ENCODE measurements around the gene ADARB2.

- TF ChIP-seq EP300 (IDR thresholded peaks at IDR 0.05) (no peak), POLR2A (IDR thresholded peaks at IDR 0.05; ENCODE audit: low read depth) (no peak)
Measured at GRCh38 chr10:1667392-1667791, 69.9 kb downstream of the ADARB2 start.

Data from esophagus muscularis mucosa (tissue), 2 donors.